ENCODE results near the gene COG2.

COG2 gene

GRCh38 chr1:230703679-230704385 is 61.6 kb downstream of the COG2 start:
- H3K4me3 ChIP-seq (ENCODE audit: low read length): no peak overlapping the region
- H3K36me3 ChIP-seq (ENCODE audit: control insufficient read depth, low read depth, low read length): no peaks in the 10 kb centered on the region
- H3K9me3 ChIP-seq (ENCODE audit: control insufficient read depth, low read depth, low read length): no peaks in the 10 kb centered on the region
- no peaks in the 10 kb centered on the region for H3K27me3 ChIP-seq (ENCODE audit: control insufficient read depth, insufficient read depth, low read length)
- no peak overlapping the region for H3K27ac ChIP-seq (ENCODE audit: low read length)
- H3K4me1 ChIP-seq (ENCODE audit: control insufficient read depth, low read depth, low read length): peaks cover 6% of the 10 kb centered on the region
- H3K9ac ChIP-seq (ENCODE audit: low read length): no peak overlapping the region

DNA sequence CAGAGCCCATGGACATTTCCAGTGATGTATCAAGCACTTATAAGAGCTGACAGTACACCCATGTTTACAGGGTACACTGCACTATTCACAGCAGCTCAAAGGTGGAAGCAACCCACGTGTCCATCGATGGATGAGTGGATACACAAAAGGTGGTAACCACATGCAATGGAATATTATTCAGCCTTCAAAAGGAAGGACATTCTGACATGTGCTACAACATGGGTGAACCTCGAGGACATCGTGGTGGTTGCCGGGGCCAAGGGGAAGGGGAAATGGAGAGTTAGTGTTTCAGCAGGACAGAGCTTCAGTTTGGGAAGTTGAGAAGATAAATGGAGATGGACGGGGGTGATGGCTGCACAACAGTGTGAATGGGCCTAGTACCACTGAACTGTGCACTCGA is 62.5 kb downstream of the COG2 start:
- H3K36me3 ChIP-seq (ENCODE audit: control insufficient read depth, low read depth, low read length): no peaks in the 10 kb centered on the region
- no peak overlapping the region for H3K4me3 ChIP-seq (ENCODE audit: low read length)
- H3K9ac ChIP-seq (ENCODE audit: low read length): no peak overlapping the region
- no peak overlapping the region for H3K27ac ChIP-seq (ENCODE audit: low read length)
- no peaks in the 10 kb centered on the region for H3K27me3 ChIP-seq (ENCODE audit: control insufficient read depth, insufficient read depth, low read length)
- H3K9me3 ChIP-seq (ENCODE audit: control insufficient read depth, low read depth, low read length): no peaks in the 10 kb centered on the region
- H3K4me1 ChIP-seq (ENCODE audit: control insufficient read depth, low read depth, low read length): peaks cover 6% of the 10 kb centered on the region

- H3K27ac ChIP-seq (ENCODE audit: low read length): no peak overlapping the region
- no peak overlapping the region for H3K9ac ChIP-seq (ENCODE audit: low read length)
- no peaks in the 10 kb centered on the region for H3K27me3 ChIP-seq (ENCODE audit: control insufficient read depth, insufficient read depth, low read length)
- no peak overlapping the region for H3K4me3 ChIP-seq (ENCODE audit: low read length)
- H3K36me3 ChIP-seq (ENCODE audit: control insufficient read depth, low read depth, low read length): no peaks in the 10 kb centered on the region
- H3K9me3 ChIP-seq (ENCODE audit: control insufficient read depth, low read depth, low read length): no peaks in the 10 kb centered on the region
- peaks cover 6% of the 10 kb centered on the region for H3K4me1 ChIP-seq (ENCODE audit: control insufficient read depth, low read depth, low read length)
These were observed 63.2 kb downstream of the COG2 start for GRCh38 chr1:230705289-230706019.

DNA sequence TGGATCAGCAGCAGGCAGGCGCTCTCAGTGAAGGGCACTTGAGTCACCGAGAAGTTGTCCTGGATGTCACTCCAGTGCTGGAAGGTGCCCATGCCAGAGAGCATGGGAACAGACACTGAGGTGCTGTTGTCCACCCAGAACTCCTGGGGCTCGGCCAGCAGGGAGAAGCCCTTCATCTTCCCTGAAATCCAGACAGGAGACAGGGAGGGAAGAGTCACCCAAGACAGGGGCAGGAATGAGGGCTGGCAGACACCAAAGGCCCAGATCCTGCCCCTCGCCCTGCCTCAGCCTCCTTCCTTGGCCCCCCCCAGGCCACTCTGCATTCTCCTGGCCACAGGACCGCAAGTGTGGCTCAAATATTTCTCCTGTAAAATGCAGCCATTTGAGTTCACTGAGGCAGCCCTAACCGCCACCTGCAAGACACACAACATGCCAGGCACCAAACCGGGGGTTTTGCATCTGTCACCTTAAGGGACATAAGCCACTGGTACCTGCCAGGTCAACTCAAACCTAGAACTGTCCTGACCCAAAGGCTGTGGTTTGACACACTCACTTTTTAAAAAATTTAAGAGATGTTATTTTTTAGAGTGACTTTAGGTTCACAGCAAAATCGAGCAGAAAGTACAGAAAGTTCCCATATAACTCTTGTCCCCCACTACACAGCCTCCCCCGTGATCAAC is 63.9 kb downstream of the COG2 start:
- H3K4me1 ChIP-seq (ENCODE audit: control insufficient read depth, low read depth, low read length): peaks cover 6% of the 10 kb centered on the region
- no peak overlapping the region for H3K4me3 ChIP-seq (ENCODE audit: low read length)
- no peaks in the 10 kb centered on the region for H3K9me3 ChIP-seq (ENCODE audit: control insufficient read depth, low read depth, low read length)
- no peak overlapping the region for H3K9ac ChIP-seq (ENCODE audit: low read length)
- no peak overlapping the region for H3K27ac ChIP-seq (ENCODE audit: low read length)
- H3K36me3 ChIP-seq (ENCODE audit: control insufficient read depth, low read depth, low read length): no peaks in the 10 kb centered on the region
- H3K27me3 ChIP-seq (ENCODE audit: control insufficient read depth, insufficient read depth, low read length): no peaks in the 10 kb centered on the region

- Histone ChIP-seq H3K9ac (ENCODE audit: low read length) (no peak overlapping the region), H3K36me3 (ENCODE audit: control insufficient read depth, low read depth, low read length) (no peaks in the 10 kb centered on the region), H3K9me3 (ENCODE audit: control insufficient read depth, low read depth, low read length) (no peaks in the 10 kb centered on the region), H3K27me3 (ENCODE audit: control insufficient read depth, insufficient read depth, low read length) (no peaks in the 10 kb centered on the region), H3K27ac (ENCODE audit: low read length) (no peak overlapping the region), H3K4me1 (ENCODE audit: control insufficient read depth, low read depth, low read length) (peaks cover 6% of the 10 kb centered on the region), H3K4me3 (ENCODE audit: low read length) (no peak overlapping the region)
These were observed 64.8 kb downstream of the COG2 start for GRCh38 chr1:230706887-230707731.

GRCh38 chr1:230707732-230708630 is 65.7 kb downstream of the COG2 start:
- peaks cover under 1% of the 10 kb centered on the region for H3K4me1 ChIP-seq (ENCODE audit: control insufficient read depth, low read depth, low read length)
- no peaks in the 10 kb centered on the region for H3K9me3 ChIP-seq (ENCODE audit: control insufficient read depth, low read depth, low read length)
- H3K27me3 ChIP-seq (ENCODE audit: control insufficient read depth, insufficient read depth, low read length): no peaks in the 10 kb centered on the region

GRCh38 chr1:230708631-230709580 is 66.6 kb downstream of the COG2 start:
- Histone ChIP-seq H3K4me1 (ENCODE audit: control insufficient read depth, low read depth, low read length) (no peaks in the 10 kb centered on the region), H3K9ac (ENCODE audit: low read length) (no peak overlapping the region), H3K27ac (ENCODE audit: low read length) (no peak overlapping the region)

More at GRCh38 chr1:230707732-230708630, 65.7 kb downstream of the COG2 start:
- Histone ChIP-seq H3K4me3 (ENCODE audit: low read length) (no peak overlapping the region), H3K36me3 (ENCODE audit: control insufficient read depth, low read depth, low read length) (no peaks in the 10 kb centered on the region), H3K9ac (ENCODE audit: low read length) (no peak overlapping the region), H3K27ac (ENCODE audit: low read length) (no peak overlapping the region)

DNA sequence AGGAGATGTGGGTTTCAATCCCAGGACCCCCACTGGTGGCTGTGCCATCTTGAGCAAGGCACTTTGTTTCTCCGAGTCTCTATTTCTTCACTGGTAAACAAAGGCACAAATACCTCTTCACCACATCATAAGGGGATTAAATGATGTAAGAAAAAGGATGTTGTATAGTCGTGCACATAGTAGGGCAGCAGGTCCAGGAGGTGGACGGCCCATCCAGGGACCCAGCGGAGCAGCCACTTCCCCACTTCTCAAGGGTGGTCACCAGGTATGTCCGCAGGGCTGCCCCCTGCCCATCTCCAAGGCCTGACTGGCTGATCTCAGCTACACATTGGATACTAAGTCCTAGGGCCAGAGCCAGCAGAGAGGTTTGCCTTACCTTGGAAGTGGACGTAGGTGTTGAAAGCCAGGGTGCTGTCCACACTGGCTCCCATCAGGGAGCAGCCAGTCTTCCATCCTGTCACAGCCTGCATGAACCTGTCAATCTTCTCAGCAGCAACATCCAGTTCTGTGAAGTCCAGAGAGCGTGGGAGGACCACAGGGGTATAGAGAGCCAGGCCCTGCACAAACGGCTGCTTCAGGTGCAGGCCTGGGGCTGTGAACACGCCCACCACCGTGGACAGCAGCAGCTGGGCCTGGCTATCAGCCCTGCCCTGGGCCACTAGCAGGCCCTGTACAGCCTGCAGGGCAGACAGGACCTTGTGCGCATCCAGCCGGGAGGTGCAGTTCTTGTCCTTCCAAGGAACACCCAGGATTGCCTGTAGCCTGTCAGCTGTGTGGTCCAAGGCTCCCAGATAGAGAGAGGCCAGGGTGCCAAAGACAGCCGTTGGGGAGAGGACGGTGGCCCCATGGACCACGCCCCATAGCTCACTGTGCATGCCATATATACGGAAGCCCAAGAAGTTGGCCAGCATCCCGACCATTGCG is 67.6 kb downstream of the COG2 start:
- Histone ChIP-seq H3K9me3 (ENCODE audit: control insufficient read depth, low read depth, low read length) (no peaks in the 10 kb centered on the region), H3K27ac (ENCODE audit: low read length) (no peak overlapping the region), H3K27me3 (ENCODE audit: control insufficient read depth, insufficient read depth, low read length) (no peaks in the 10 kb centered on the region)

More at GRCh38 chr1:230708631-230709580, 66.6 kb downstream of the COG2 start:
- Histone ChIP-seq H3K27me3 (ENCODE audit: control insufficient read depth, insufficient read depth, low read length) (no peaks in the 10 kb centered on the region), H3K36me3 (ENCODE audit: control insufficient read depth, low read depth, low read length) (no peaks in the 10 kb centered on the region), H3K4me3 (ENCODE audit: low read length) (no peak overlapping the region), H3K9me3 (ENCODE audit: control insufficient read depth, low read depth, low read length) (no peaks in the 10 kb centered on the region)

DNA sequence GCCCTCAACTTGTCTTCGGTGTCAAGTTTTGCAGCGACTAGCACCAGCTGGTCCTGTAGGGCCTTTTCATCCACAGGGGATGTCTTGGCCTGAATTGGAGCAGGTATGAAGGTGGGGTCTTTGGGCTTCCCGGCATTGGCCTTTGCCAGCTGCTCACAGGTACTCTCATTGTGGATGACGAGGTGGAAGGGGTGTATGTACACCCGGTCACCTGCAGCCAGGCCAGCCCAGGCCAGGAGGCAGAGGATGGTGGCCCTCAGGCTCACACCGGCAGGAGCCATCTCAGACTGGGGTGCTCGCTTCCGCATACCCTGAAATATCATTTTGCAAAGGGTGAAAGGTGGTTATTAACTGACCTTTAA is 68.2 kb downstream of the COG2 start:
- Histone ChIP-seq H3K4me3 (ENCODE audit: low read length) (no peak overlapping the region), H3K9me3 (ENCODE audit: control insufficient read depth, low read depth, low read length) (no peaks in the 10 kb centered on the region), H3K27me3 (ENCODE audit: control insufficient read depth, insufficient read depth, low read length) (no peaks in the 10 kb centered on the region), H3K36me3 (ENCODE audit: control insufficient read depth, low read depth, low read length) (no peaks in the 10 kb centered on the region), H3K27ac (ENCODE audit: low read length) (no peak overlapping the region), H3K4me1 (ENCODE audit: control insufficient read depth, low read depth, low read length) (no peaks in the 10 kb centered on the region), H3K9ac (ENCODE audit: low read length) (no peak overlapping the region)

More for the DNA sequence above, 67.6 kb downstream of the COG2 start:
- H3K4me1 ChIP-seq (ENCODE audit: control insufficient read depth, low read depth, low read length): no peaks in the 10 kb centered on the region
- H3K9ac ChIP-seq (ENCODE audit: low read length): no peak overlapping the region
- no peak overlapping the region for H3K4me3 ChIP-seq (ENCODE audit: low read length)
- H3K36me3 ChIP-seq (ENCODE audit: control insufficient read depth, low read depth, low read length): no peaks in the 10 kb centered on the region
